ENCODE measurements around the gene ZNF367. TPM values are rescaled to one million over a fixed set of nuclear protein-coding genes. Genes with fewer than 3 reads are reported as not detected.

ZNF367 gene
- total RNA-seq, 4 donors from 2014 or later, result 2.2 to 7.1 (median 4.6) TPM

GRCh38 chr9:96392263-96392662 lies 25.9 kb downstream of the ZNF367 start:
- Histone ChIP-seq H3K27ac (no peak overlapping the region), H3K4me1 (peaks cover 0 to 7% (median 0%) of the 10 kb centered on the region in 3 donors), H3K4me3 (no peak overlapping the region), H3K9me3 (no peaks in the 10 kb centered on the region), H3K36me3 (peaks cover 0 to 14% (median 0%) of the 10 kb centered on the region in 3 donors), H3K27me3 (no peaks in the 10 kb centered on the region)
- DNase-seq, result no peak
- WGBS, 2 donors, result 94 to 99% methylated on average over 9 to 11 of the region's 12 CpGs
- no peak for TF ChIP-seq CTCF (IDR thresholded peaks at IDR 0.05)
- no peak for TF ChIP-seq POLR2A (IDR thresholded peaks at IDR 0.05)
- intact Hi-C loops (cut with DNase I), result no loop called here

- Histone ChIP-seq H3K36me3 (peaks cover 0 to 14% (median 0%) of the 10 kb centered on the region in 3 donors), H3K4me1 (peaks cover 0 to 7% (median 0%) of the 10 kb centered on the region in 3 donors), H3K27me3 (no peaks in the 10 kb centered on the region), H3K27ac (no peak overlapping the region), H3K9me3 (no peaks in the 10 kb centered on the region), H3K4me3 (no peak overlapping the region)
- no peak for DNase-seq
- TF ChIP-seq POLR2A (IDR thresholded peaks at IDR 0.05) (no peak), CTCF (IDR thresholded peaks at IDR 0.05) (no peak)
- WGBS, 2 donors, result 46 to 54% methylated on average over 5 of the region's 5 CpGs
- intact Hi-C loops (cut with DNase I), result no loop called here
These were observed 27.0 kb downstream of the ZNF367 start for GRCh38 chr9:96391021-96391765.

- Histone ChIP-seq H3K4me3 (no peak overlapping the region), H3K4me1 (peaks cover 0 to 13% (median 6%) of the 10 kb centered on the region in 3 donors), H3K27me3 (no peaks in the 10 kb centered on the region), H3K27ac (no peak overlapping the region), H3K9me3 (no peaks in the 10 kb centered on the region), H3K36me3 (peaks cover 0 to 14% (median 0%) of the 10 kb centered on the region in 3 donors)
- DNase-seq, result no peak
- intact Hi-C loops (cut with DNase I), result no loop called here
- WGBS, 2 donors, result 94 to 96% methylated on average over 11 of the region's 11 CpGs
- no peak for TF ChIP-seq CTCF (IDR thresholded peaks at IDR 0.05)
- no peak for TF ChIP-seq POLR2A (IDR thresholded peaks at IDR 0.05)
These were observed 30.0 kb downstream of the ZNF367 start for GRCh38 chr9:96388144-96388543.

- Histone ChIP-seq H3K4me3 (no peak overlapping the region), H3K4me1 (peaks cover 11 to 28% (median 14%) of the 10 kb centered on the region in 3 donors), H3K27ac (no peak overlapping the region), H3K27me3 (no peaks in the 10 kb centered on the region), H3K9me3 (no peaks in the 10 kb centered on the region), H3K36me3 (peaks cover 0 to 6% (median 0%) of the 10 kb centered on the region in 3 donors)
- intact Hi-C loops (cut with DNase I), result no loop called here
- TF ChIP-seq POLR2A (IDR thresholded peaks at IDR 0.05), result no peak
- TF ChIP-seq CTCF (IDR thresholded peaks at IDR 0.05), result no peak
- DNase-seq, result no peak
These were observed 32.0 kb downstream of the ZNF367 start for GRCh38 chr9:96386157-96386556.

GRCh38 chr9:96383165-96383942 lies 34.8 kb downstream of the ZNF367 start, which contains the start of gene SLC35D2:
TSS of gene SLC35D2 (minus strand) at chr9:96383711. CDS start at chr9:96383634, 77 bp downstream.
- TF ChIP-seq POLR2A (IDR thresholded peaks at IDR 0.05) (peak in 2 of 4 donors; percentile 28 to 45), CTCF (IDR thresholded peaks at IDR 0.05) (no peak)
- Histone ChIP-seq H3K9me3 (no peaks in the 10 kb centered on the region), H3K27ac (peak within 1 kb of the TSS; percentile 83 to 94 (median 92)), H3K36me3 (peaks cover 0 to 5% (median 0%) of the 10 kb centered on the region in 3 donors), H3K27me3 (no peaks in the 10 kb centered on the region), H3K4me3 (peak within 1 kb of the TSS; percentile 73 to 97 (median 83)), H3K4me1 (peaks cover 11 to 29% (median 14%) of the 10 kb centered on the region in 3 donors)
- WGBS, 2 donors, result 2 to 10% methylated on average over 10 to 17 of the region's 73 CpGs
- no peak for DNase-seq
- intact Hi-C loops (cut with DNase I), result no loop called here
